Measurements from ENCODE around the gene TTYH1. TPM values are rescaled to one million over a fixed set of nuclear protein-coding genes. Genes with fewer than 3 reads are reported as not detected.

TTYH1 gene
- polyA plus RNA-seq, 3 donors, result 11.5 to 14.4 (median 14.1) TPM

DNA sequence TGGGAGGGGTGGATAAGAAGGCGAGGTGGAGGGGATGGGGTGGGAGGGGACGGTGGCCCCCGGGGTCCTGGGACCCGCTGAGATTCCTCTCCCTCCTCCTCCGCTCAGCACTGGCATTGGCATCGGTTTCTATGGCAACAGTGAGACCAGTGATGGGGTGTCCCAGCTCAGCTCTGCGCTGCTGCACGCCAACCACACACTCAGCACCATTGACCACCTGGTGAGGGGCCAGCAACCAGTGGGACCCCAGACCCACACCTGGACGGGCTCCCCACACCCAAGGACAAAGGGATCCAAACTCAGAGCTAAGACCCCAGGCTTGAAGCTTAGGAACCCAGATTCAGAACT, 5.9 kb downstream of the TTYH1 start:
- no peak for DNase-seq

DNA sequence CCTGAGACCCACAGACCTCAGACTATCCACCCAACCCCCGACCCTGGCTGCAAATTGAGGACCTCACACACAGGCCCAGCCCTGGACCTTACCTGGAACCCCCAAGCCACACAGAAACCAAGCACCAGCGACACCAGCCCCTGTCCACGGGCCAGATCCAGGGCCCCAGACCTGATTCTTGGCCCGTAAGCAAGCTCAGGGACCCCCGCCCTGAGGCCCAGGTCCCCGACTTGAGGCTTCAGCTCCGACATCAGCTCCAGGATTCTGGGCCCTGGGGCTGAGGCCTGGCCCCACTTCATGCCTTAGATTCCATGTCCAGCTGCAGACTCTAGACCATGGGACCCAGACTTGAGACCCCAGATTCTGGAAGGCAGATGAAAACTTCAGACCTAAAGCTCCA, 6.3 kb downstream of the TTYH1 start:
- DNase-seq, result no peak

DNA sequence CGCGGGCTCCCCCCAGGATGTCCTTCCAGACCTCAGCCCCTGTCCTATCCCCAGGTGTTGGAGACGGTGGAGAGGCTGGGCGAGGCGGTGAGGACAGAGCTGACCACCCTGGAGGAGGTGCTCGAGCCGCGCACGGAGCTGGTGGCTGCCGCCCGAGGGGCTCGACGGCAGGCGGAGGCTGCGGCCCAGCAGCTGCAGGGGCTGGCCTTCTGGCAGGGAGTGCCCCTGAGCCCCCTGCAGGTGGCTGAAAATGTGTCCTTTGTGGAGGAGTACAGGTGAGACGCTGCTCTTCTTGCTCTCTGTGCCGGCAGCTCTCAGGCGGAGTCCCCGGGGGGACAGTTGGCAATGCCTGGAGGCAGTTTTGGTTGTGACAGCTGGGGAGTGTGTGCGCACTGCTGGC, 6.9 kb downstream of the TTYH1 start:
- DNase-seq, result no peak

DNA sequence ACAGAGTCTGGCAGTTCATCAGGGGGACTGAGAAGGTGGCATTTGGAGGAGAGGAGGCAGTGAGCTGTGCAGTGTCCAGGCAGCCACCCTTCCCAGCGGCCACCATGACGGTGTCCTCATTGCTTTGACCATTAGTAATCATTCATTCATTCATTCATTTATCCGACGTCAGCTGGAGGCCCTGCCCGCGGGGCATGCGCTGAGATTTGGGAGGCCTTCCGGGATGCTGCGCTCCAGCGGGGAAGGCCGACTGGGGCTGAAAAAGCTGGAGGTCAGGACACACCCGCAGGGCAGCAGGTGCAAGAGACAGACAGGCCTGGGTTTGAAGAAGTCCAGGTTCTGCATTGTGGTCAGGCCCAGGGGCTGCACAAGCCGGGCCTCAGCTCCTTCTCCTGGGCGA, 8.9 kb downstream of the TTYH1 start:
- DNase-seq, result no peak

DNA sequence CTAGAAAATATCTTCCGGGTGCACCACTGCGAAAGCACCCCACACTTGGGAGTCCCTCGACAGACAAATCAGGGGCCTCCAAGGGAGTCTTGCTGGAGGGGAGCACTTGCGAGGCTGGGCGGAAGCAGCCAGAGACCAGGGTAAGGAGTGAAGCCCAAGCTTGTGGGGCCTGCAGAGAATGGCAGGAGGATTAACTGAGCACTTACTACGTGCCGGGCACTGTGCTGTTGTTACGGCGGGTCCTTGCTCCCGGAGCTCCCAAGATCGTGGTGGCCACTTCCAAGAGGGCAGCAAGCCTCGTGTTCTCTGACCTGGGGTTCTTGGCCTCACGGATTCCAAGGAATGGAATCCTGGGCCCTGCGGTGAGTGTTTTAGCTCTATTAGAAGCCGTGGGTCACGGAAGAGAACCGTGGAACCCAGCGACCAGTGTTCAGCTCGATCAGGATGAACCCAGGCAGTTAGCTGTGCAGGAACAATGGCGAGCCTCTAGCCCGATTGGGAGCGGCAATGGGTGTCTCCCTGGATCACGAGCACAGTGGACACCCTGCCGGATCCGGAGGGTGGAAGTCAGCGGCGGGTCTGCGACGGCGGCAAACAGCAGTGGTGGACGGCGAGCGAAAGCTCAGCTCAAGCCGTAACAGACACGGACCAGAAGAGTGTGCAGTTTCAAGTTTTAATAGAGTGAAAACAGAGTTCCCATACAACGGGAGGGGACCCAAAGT, 9.6 kb downstream of the TTYH1 start:
- DNase-seq, result no peak

DNA sequence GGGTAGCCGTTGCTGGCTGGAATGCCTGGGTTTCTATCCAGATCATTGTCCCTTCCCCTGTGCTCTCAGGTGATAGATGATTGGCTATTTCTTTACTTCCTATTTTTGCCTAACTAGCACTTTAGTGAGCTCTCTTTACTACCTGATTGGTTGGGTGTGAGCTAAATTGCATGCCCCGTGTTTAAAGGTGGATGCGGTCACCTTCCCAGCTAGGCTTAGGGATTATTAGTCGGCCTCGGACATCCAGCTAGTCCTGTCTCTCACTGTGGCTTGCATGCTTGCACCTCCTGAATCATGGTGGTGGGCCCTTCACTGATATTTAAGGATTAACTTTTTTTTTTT, 10.1 kb downstream of the TTYH1 start:
- DNase-seq, result no peak

DNA sequence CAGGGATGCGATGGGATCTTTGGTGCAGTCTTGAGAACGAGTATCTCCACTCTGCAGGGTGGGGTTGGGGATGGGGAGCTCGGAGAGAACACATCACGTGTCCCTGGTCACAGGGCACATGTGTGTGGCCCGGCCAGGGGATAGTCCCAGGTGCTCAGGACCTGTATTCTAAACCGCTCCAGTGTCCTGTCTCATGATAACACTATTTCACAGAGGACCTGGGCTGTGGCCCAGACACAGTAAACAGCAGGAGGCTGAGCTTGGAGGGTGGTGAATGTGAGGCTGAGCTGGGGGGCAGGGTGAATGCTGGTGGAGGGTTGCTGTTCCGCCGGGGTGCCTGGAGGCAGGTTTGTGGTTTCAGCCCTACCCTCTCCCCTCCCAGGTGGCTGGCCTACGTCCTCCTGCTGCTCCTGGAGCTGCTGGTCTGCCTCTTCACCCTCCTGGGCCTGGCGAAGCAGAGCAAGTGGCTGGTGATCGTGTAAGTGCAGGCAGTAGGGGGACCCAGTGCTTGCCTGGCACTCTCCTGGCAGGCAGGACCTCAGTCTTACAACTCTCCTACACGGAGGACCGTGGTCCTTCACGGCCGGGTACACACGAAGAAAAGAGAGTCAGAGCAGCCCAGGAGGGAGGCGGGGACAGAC, 11.1 kb downstream of the TTYH1 start:
- DNase-seq, result no peak

DNA sequence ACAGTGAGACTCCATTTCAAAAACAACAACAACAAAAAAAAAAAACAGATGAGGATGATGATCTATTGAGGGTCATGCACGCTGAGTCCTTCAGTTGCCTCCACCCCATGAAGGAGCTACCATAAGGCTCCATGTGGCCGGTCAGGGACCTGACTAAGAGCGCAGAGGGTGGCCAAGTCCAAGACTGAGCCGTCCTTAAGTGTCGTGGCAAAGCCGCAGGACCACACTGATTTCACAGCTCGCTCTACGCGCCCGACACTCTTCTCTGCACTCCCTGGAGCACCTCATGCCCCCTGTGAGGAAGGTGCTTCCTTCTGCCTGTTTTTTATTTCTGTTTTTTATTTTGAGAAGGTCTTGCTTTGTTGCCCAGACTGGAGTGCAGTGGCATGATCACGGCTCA, 12.3 kb downstream of the TTYH1 start:
- no peak for DNase-seq

DNA sequence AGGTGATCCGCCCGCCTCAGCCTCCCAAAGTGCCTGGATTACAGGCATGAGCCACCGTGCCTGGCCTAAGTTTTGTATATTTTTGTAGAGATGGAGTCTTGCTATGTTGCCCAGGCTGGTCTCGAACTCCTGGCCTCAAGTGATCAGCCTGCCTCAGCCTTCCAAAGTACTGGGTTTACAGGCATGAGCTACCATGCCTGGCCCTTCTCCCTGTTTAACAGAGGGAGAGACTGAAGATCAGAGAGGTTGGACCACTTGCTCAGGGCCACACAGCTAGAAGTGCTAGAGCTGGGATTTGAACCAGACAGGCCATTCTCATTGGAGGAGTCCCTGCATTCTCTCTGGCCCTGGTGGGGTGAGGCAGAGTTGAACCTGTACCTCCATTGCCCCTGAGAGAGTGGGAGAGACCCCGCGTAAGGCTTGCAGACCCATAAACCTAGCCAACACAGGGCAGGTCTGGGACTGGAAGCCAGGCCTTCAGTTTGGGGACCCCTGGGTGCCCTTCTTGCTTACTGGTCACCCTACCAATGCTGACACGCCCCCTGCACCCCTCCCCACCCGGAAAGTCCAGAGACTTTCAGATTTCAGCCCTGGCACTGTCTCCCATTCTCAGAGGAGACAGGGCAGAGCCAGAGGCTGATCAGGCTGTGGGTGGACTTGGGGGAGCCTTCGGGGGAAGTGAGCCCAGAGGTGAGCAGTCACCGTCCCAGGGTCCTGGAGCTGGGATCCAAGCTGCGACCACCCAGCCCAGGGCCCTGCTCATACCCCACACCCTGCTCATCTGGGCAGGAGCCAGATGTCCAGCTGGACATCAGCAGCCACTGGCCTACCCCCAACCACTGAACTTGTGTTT, 13.3 kb downstream of the TTYH1 start:
- no peak for DNase-seq

DNA sequence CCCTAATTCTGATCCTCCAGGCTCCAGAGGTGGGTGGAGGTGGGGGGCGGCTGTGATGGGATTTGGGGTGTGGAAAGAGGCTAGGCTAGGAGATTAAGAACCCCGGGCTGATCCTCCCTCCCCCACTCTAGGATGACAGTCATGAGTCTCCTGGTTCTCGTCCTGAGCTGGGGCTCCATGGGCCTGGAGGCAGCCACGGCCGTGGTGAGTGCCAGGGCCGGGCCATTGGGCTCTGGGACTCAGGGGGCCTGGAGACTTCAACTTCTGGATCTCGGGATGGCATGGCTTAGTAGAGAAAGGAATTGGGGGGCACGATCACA, 13.9 kb downstream of the TTYH1 start:
- DNase-seq, result no peak

DNA sequence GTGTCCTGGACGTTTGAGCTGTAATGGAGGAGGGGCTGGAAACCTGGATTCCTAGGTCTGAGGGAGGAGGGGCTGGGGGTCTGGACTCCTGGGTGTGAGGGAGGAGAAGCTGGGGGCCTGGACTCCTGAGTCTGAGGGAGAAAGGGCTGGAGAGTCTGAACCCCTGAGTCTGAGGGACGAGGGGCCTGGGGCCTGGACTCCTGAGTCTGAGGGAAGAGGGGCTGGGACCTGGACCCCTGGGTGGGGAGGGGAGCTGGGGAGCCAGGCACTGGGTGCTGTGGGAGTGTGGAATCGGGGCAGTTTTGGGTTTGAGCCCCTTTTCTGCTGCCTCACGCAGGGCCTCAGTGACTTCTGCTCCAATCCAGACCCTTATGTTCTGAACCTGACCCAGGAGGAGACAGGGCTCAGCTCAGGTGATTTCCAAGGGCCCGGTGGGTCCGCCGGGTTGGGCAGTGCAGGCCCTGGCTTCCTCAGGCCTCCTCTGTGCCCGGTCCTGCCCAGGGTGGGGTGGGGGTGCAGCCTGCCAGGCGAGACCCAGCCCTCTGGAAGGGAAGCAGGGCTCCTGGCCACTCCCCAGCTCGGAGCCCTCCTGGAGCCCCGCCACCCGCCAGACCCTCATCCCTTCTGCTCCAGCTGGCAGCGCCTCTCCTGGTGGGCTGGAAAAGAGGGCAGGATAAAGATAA, 14.4 kb downstream of the TTYH1 start:
- no peak for DNase-seq

DNA sequence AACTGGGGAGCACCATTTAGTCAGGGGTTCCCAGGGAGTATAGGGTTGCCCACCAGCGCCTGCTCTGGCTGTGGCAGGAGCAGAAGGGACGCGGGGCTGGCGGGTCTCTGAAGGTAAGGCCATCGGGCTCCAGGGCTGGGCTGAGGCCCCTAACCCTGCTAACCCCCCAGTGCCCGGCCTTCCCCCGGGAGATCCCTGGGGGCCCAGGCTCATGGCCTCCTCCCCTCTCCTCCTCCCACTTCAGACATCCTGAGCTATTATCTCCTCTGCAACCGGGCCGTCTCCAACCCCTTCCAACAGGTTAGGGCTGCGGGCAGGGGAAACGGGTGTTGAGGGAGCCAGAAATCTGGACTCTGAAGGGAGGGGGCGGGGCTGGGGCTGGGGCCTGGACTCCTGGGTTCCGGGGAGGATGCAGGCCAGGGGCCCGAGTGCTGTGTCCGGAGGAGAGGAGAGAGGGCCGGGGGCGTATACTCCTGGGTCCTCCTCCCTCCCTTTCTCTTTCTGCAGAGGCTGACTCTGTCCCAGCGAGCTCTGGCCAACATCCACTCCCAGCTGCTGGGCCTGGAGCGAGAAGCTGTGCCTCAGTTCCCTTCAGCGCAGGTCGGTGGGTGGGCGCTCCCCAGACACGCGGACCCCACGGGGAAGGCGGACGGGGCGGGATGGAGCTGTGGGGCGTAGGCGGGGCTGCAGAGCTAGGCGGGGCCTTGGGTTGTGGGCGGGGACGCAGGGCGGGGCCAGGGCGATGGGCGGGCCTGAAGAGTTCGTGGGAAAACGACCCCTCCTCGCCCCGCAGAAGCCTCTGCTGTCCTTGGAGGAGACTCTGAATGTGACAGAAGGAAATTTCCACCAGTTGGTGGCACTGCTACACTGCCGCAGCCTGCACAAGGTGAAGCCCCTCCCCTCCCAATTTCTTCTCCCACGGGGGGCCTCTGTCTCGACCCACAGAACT, 15.3 kb downstream of the TTYH1 start:
- peak; percentile 60 for DNase-seq

DNA sequence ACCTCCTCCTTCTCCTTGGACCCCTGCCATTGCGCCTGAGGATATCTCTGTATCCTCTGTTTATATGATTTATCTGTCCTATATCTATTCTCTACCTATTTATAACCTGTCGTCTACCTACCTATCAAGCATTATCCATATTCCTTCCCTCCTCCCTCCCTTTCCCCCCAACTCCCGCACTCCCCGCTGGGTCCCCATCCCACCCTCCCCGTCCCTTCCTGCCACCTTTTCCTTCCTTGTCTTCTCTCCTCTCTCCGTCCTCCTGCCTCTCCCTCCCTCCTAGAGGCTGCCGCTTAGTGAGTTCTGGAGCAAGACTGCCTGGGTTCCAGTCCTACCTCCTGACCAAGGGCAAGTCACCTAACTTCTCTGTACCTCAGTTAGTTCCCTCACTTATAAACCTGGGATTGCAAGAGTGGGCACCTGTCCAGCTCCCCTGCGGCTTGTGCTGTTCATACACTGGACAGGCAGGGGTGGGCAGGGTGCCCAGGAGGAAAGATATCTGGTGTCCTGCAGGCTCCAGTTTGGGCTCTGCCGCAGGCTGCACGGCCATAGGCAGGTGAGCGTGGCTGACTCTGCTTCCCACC, 16.1 kb downstream of the TTYH1 start:
- DNase-seq, result no peak

DNA sequence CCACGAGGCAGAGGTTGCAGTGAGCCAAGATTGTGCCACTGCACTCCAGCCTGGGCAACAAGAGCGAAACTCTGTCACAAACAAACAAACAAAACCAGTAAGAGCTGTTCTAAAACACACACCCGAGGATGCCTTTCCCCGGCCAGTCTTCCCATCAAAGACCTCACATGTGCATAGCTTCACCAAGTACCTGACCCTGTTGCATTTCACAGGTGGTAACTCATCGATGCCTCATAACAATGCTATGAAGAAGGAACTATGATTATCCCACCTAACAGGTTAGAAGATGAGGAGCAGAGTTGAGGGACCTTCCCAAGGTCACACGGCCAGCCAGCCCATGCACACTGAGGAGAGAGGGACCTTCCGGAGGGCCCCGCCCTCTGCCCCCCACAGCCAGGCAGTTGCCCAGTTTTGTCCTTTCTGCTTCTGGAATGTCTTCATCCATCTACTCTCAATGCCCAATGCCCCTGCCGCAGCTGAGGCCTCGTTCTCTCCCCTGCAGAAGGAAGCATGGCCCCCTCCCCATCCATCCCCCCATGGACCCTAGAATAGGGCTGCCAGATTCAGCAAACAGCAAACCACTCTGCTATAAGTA, 17.0 kb downstream of the TTYH1 start:
- no peak for DNase-seq

DNA sequence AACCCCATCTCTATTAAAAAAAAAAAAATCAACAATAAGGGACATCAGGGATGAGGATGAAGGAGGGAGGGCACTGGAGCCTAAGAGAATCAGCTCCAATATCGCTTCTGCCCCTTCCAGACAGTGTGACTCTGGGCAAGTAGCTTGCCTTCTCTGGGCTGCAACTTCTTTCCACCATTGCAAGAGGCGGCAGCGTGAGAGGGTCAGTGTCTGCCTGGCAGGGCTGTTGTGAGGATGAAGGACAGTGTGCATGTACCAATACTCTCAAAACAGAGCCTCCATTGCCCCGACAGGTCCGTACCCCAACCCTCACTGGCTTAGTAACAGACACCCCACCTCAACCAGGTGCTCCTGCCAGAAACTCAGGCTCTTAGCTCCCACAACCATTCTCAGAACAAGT, 18.4 kb downstream of the TTYH1 start:
- no peak for DNase-seq

DNA sequence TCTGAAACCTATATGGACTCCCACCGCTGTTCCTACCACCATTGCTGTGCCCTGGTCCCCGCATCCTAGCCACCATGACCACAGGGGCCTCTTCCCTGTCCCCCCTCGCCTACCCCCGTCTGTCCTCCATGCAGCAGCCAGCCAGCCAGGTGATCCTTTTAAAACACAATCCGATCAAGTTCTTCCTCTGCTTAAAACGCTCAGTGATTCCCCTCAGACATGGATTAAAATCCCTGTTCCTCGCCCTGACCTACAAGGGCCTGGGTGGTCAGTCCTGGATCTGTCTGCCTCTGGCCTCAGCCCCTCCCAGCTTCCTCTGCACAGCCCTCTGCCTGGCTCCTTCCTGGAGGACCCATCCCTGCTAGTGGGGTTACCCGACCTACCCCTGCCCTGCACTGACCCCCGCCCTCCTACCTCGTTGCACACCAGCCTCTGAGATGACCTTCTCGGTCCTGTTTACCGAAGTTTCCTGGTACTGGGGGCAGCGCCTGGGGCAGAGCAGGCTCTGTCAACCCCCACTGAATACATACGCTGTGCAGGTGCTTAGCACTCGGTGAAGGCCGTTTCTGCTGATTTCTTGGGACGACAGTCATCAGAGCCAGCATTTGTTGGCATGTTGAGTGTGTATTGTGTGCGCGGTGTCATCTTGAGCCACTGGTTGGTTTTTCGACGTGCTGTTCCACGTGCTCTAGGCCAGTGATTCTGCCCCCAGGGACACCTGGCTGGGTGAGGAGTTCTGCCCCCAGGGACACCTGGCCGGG, 19.0 kb downstream of the TTYH1 start:
- no peak for DNase-seq

DNA sequence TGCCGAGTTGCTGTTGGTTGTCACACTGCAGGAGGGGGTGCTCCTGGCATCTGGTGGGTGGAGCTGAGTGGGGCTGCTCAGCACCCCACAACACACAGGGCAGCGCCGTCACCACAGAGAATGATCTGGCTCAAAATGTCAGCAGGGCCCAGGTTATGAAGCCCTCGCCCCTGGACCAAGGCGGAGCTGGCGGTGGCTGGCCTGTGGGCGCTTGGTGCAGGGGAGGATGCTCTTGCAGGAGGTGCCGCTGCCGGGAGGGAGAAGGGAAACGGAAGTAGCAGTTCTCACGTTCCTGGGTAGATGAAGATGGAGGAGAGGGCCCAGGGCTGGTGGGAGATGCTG, 19.6 kb downstream of the TTYH1 start:
- DNase-seq, result no peak

DNA sequence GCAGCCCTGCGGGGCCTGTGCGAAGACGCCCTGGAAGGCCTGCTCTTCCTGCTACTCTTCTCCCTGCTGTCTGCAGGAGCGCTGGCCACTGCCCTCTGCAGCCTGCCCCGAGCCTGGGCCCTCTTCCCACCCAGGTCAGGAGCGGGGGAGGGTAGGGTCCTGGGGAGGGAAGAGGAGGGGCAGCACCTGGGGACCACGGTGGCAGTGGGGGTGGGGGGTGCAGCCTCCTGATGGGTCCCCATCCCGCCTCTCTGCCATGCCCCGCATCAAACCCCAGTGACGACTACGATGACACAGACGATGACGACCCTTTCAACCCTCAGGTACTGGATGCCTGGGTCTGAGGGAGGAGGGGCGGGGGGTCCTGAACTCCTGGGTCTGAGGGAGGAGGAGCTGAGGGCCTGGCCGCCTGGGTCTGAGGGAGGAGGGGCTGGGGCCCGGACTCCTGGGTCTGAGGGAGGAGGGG, 20.3 kb downstream of the TTYH1 start:
- DNase-seq, result no peak

DNA sequence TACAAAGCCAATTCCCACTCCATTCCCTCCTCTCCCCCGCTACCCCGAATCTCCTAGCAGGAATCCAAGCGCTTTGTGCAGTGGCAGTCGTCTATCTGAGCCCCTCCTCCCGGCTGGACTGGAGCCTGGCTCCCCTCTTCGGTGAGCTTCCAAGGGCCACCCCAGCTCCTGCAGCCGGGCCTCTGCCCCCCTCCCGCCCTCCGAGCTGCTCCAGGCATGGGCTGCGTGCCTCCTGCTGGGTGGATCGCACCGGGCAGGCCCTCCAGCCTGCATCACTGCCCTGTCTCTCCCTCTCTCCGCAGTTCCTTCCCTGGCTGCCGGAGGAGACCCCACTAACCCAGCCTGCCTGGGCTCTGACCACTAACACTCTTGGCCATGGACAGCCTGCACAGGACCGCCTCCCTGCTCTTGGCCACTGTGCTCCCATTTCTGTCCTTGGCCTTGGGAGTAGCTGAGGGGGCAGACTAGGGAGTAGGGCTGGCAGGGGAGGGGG, 20.8 kb downstream of the TTYH1 start:
- DNase-seq, result no peak
